MCF 10A (cell line): ENCODE results near the gene COX4I2. TPM values are rescaled to one million over a fixed set of nuclear protein-coding genes. Genes with fewer than 3 reads are reported as not detected.

Source experiments
- BruUV-seq: library from RNA; stranded (reverse); fragments of 400-500 nt; replicated peaks from 2 replicates; lab custom pipeline; 2021; lab: Mats Ljungman, UMichigan
- CTCF ChIA-PET: fragments of 300-600 bp; sonication (Branson Sonifier 250); formaldehyde crosslinking; extraction: SDS; loops from one replicate; lab custom pipeline; 2021; ENCODE audit warnings: antibody characterized with exemption, inconsistent platforms; lab: Yijun Ruan, JAX
- POLR2A ChIA-PET: fragments of 300-600, 350-650 bp; sonication (Branson Sonifier 250); formaldehyde crosslinking; extraction: SDS; loops from one replicate; lab custom pipeline; 2020; ENCODE audit warnings: antibody characterized with exemption, inconsistent platforms; lab: Yijun Ruan, JAX
- DNase-seq: peaks from one replicate; pipeline ENCODE4 v3.0.0-alpha.2; 2018; ENCODE audit not compliant: unreplicated experiment
- H3K27ac Mint-ChIP-seq: one replicate; pipeline ENCODE4 v1.8.0; 2022; ENCODE audit warnings: mild to moderate bottlenecking, low read depth, mixed read lengths; ENCODE audit not compliant: unreplicated experiment
- H3K27me3 Mint-ChIP-seq: one replicate; pipeline ENCODE4 v1.8.0; 2022; ENCODE audit warnings: mixed read lengths; ENCODE audit not compliant: insufficient read depth, unreplicated experiment
- H3K36me3 Mint-ChIP-seq: one replicate; pipeline ENCODE4 v1.8.0; 2022; ENCODE audit warnings: mild to moderate bottlenecking, moderate library complexity, mixed read lengths; ENCODE audit not compliant: insufficient read depth, unreplicated experiment
- H3K4me1 Mint-ChIP-seq: one replicate; pipeline ENCODE4 v1.8.0; 2022; ENCODE audit warnings: mixed read lengths; ENCODE audit not compliant: insufficient read depth, unreplicated experiment
- H3K4me3 Mint-ChIP-seq: one replicate; pipeline ENCODE4 v1.8.0; 2022; ENCODE audit warnings: mild to moderate bottlenecking, moderate library complexity, mixed read lengths; ENCODE audit not compliant: unreplicated experiment
- H3K9me3 Mint-ChIP-seq: one replicate; pipeline ENCODE4 v1.8.0; 2022; ENCODE audit warnings: mixed read lengths; ENCODE audit not compliant: unreplicated experiment
- CTCF ChIP-seq: fragments of 200-600 bp; IDR thresholded peaks from one replicate; pipeline ENCODE4 v1.8.0; 2022; ENCODE audit warnings: antibody characterized with exemption, mild to moderate bottlenecking; ENCODE audit not compliant: unreplicated experiment
- intact Hi-C: fragments of 100-400 bp; cut with micrococcal nuclease; formaldehyde crosslinking; loops from 2 replicates; pipeline ENCODE4 v1.14.1; 2022
- total RNA-seq: library from RNA; stranded (reverse); gene quantifications from 2 replicates; pipeline ENCODE4 v1.2.3, GENCODE V29; 2022

The COX4I2 gene
- total RNA-seq, 1 experiment from 2014 or later = not detected

GRCh38 chr20:31602431-31602778, 35.3 kb upstream of the COX4I2 start:
- no peak for DNase-seq
- Mint-ChIP-seq H3K27me3 (no peaks in the 10 kb centered on the region), H3K27ac (peak overlapping the region; percentile 33), H3K36me3 (peaks cover 10% of the 10 kb centered on the region), H3K4me3 (peak overlapping the region; percentile 19), H3K4me1 (peaks cover 20% of the 10 kb centered on the region), H3K9me3 (no peaks in the 10 kb centered on the region)
- ChIA-PET POLR2A (interaction anchor here (0.9 to 19.7 kb wide), 10 partner anchors 6 to 125 kb away, joined by 3 to 1321 read pairs (median 54); partner anchors contain the start of gene BCL2L1), CTCF (interaction anchor here (0.7 to 25.4 kb wide), 6 partner anchors 10 to 120 kb away, joined by 3 to 1902 read pairs (median 7); no protein-coding TSS in a partner anchor)
- TF ChIP-seq CTCF = no peak
- intact Hi-C loops = no loop called here
- BruUV-seq = no TSS peak

- H3K4me1 Mint-ChIP-seq = peaks cover 23% of the 10 kb centered on the region
- ChIA-PET CTCF (interaction anchor here (0.7 to 25.4 kb wide), 7 partner anchors 9 to 119 kb away, joined by 3 to 1902 read pairs (median 8); no protein-coding TSS in a partner anchor), POLR2A (interaction anchor here (0.9 to 19.7 kb wide), 10 partner anchors 7 to 124 kb away, joined by 3 to 1321 read pairs (median 54); partner anchors contain the start of gene BCL2L1)
- TF ChIP-seq CTCF = no peak
- BruUV-seq = no TSS peak
- intact Hi-C loops = no loop called here
- peak overlapping the region; percentile 19 for H3K4me3 Mint-ChIP-seq
- H3K27ac Mint-ChIP-seq = peak overlapping the region; percentile 33
- peak; percentile 90 for DNase-seq
- no peaks in the 10 kb centered on the region for H3K27me3 Mint-ChIP-seq
- peaks cover 10% of the 10 kb centered on the region for H3K36me3 Mint-ChIP-seq
- H3K9me3 Mint-ChIP-seq = no peaks in the 10 kb centered on the region
Observed at GRCh38 chr20:31602779-31603441, 34.8 kb upstream of the COX4I2 start.

GRCh38 chr20:31603822-31604566, 33.7 kb upstream of the COX4I2 start:
- H3K27ac Mint-ChIP-seq = peak overlapping the region; percentile 81
- H3K4me1 Mint-ChIP-seq = peaks cover 23% of the 10 kb centered on the region
- peaks cover 10% of the 10 kb centered on the region for H3K36me3 Mint-ChIP-seq

More at GRCh38 chr20:31603822-31604566, 33.7 kb upstream of the COX4I2 start:
- no peaks in the 10 kb centered on the region for H3K27me3 Mint-ChIP-seq
- no peak for TF ChIP-seq CTCF
- intact Hi-C loops = no loop called here
- DNase-seq = peak; percentile 92
- BruUV-seq = no TSS peak
- H3K4me3 Mint-ChIP-seq = peak overlapping the region; percentile 88
- CTCF ChIA-PET = interaction anchor here (0.6 to 25.4 kb wide), 11 partner anchors 8 to 1811 kb away, joined by 3 to 1902 read pairs (median 4); partner anchors contain the start of gene BCL2L1
- H3K9me3 Mint-ChIP-seq = no peaks in the 10 kb centered on the region
- POLR2A ChIA-PET = interaction anchor here (0.9 to 19.7 kb wide), 16 partner anchors 8 to 146 kb away, joined by 3 to 1321 read pairs (median 18); partner anchors contain the start of genes BCL2L1 and TPX2
